Metanephros (tissue), 1 donor: ENCODE data around the gene LAG3. TPM values are rescaled to one million over a fixed set of nuclear protein-coding genes. Genes with fewer than 3 reads are reported as not detected.

Experiments used
- total RNA-seq: library from RNA; depleted of rRNA; stranded (reverse); fragments of >200 nt; gene quantifications from one replicate; pipeline ENCODE4 v1.2.3, GENCODE V29; 2014

Gene LAG3
- total RNA-seq = 0.47 TPM

GRCh38 chr12:6772331-6772695 lies at the start of gene LAG3:
Gene LAG3, plus strand, starts transcription at chr12:6772520. Its CDS starts 333 bp downstream, at chr12:6772853.

GRCh38 chr12:6723607-6724408 lies 48.5 kb upstream of the LAG3 start, which contains the start of gene COPS7A:
Gene COPS7A, plus strand, starts transcription at chr12:6724046. Its CDS starts 611 bp downstream, at chr12:6724657.

GRCh38 chr12:6752921-6753771 lies 19.2 kb upstream of the LAG3 start, which contains the start of gene MLF2:
Gene MLF2, minus strand, starts transcription at chr12:6753141. Its CDS starts 807 bp downstream, at chr12:6752334.

GRCh38 chr12:6765634-6766581 lies 6.4 kb upstream of the LAG3 start, which contains the start of gene PTMS:
Gene PTMS, plus strand, starts transcription at chr12:6766363. Its CDS starts 343 bp downstream, at chr12:6766706.

GRCh38 chr12:6788972-6789924 lies 16.9 kb downstream of the LAG3 start, which contains the start of gene CD4:
Gene CD4, plus strand, starts transcription at chr12:6789528. Its CDS starts 10,611 bp downstream, at chr12:6800139.

GRCh38 chr12:6821591-6822425 lies 49.5 kb downstream of the LAG3 start, which contains the start of gene GPR162:
Gene GPR162, plus strand, starts transcription at chr12:6821821. Its CDS starts 2,078 bp downstream, at chr12:6823899.

Other genes with a start within 250 kb of the LAG3 start
- gene GAPDH, start 238.0 kb upstream of the LAG3 start, total RNA-seq = 2,417 TPM
- 15.3 TPM for gene IFFO1, start 216.5 kb upstream of the LAG3 start, total RNA-seq
- 14.4 TPM for gene NOP2, start 204.2 kb upstream of the LAG3 start, total RNA-seq
- 230 TPM for gene CHD4, start 165.1 kb upstream of the LAG3 start, total RNA-seq
- 2.2 TPM for gene LPAR5, start 136.6 kb upstream of the LAG3 start, total RNA-seq
- gene ACRBP, start 125.1 kb upstream of the LAG3 start, total RNA-seq = 2.3 TPM
- 48.6 TPM for gene ING4, start 109.4 kb upstream of the LAG3 start, total RNA-seq
- 31.5 TPM for gene ZNF384, start 83.1 kb upstream of the LAG3 start, total RNA-seq
- gene PIANP, start 71.7 kb upstream of the LAG3 start, total RNA-seq = 2.0 TPM
- 47.0 TPM for gene COPS7A, start 48.5 kb upstream of the LAG3 start, total RNA-seq
- gene MLF2, start 19.4 kb upstream of the LAG3 start, total RNA-seq = 86.4 TPM
- gene PTMS, start 6.2 kb upstream of the LAG3 start, total RNA-seq = 61.1 TPM
- 18.3 TPM for gene CD4, start 17.0 kb downstream of the LAG3 start, total RNA-seq
- gene GPR162, start 49.3 kb downstream of the LAG3 start, total RNA-seq = 13.5 TPM
- 29.5 TPM for gene P3H3, start 55.9 kb downstream of the LAG3 start, total RNA-seq
- gene GNB3, start 68.4 kb downstream of the LAG3 start, total RNA-seq = 3.7 TPM
- gene CDCA3, start 78.8 kb downstream of the LAG3 start, total RNA-seq = 18.0 TPM
- gene USP5, start 79.6 kb downstream of the LAG3 start, total RNA-seq = 49.5 TPM
- gene TPI1, start 95.0 kb downstream of the LAG3 start, total RNA-seq = 430 TPM
- gene SPSB2, start 100.8 kb downstream of the LAG3 start, total RNA-seq = 11.3 TPM
- 7.8 TPM for gene LRRC23, start 132.3 kb downstream of the LAG3 start, total RNA-seq
- 5.7 TPM for gene ENO2, start 142.1 kb downstream of the LAG3 start, total RNA-seq
- gene ATN1, start 155.4 kb downstream of the LAG3 start, total RNA-seq = 77.0 TPM
- gene RNU7-1, start 171.3 kb downstream of the LAG3 start, total RNA-seq = not detected
- 146 TPM for gene C12orf57, start 171.5 kb downstream of the LAG3 start, total RNA-seq
- 21.1 TPM for gene PTPN6, start 178.8 kb downstream of the LAG3 start, total RNA-seq
- gene PHB2, start 198.1 kb downstream of the LAG3 start, total RNA-seq = 186 TPM
- gene EMG1, start 198.4 kb downstream of the LAG3 start, total RNA-seq = 26.9 TPM
- gene LPCAT3, start 246.0 kb downstream of the LAG3 start, total RNA-seq = 32.3 TPM